Large intestine (tissue), 3 donors: ENCODE measurements around the gene ELMO1. TPM values are rescaled to one million over a fixed set of nuclear protein-coding genes. Genes with fewer than 3 reads are reported as not detected.

Experiments
- DNase-seq, 2 donors: peaks; one replicate each; pipeline versions ENCODE4 v3.0.0 to v3.0.0-alpha.2; 2013
- H3K27ac ChIP-seq: one replicate; pipeline ENCODE4 v1.5.1; 2013; ENCODE audit warnings: low read length
- H3K27me3 ChIP-seq: 2 replicates; pipeline ENCODE4 v1.6.1; 2013; ENCODE audit warnings: low read length; ENCODE audit not compliant: control insufficient read depth, insufficient read depth
- H3K36me3 ChIP-seq: 2 replicates; pipeline ENCODE4 v1.6.1; 2013; ENCODE audit warnings: low read length; ENCODE audit not compliant: control insufficient read depth, insufficient read depth
- H3K4me1 ChIP-seq: one replicate; pipeline ENCODE4 v1.6.1; 2013; ENCODE audit warnings: low read length; ENCODE audit not compliant: control insufficient read depth, insufficient read depth
- H3K4me3 ChIP-seq: one replicate; pipeline ENCODE4 v1.5.1; 2013; ENCODE audit warnings: low read length
- H3K9me3 ChIP-seq: one replicate; pipeline ENCODE4 v1.6.1; 2013; ENCODE audit warnings: mild to moderate bottlenecking, low read depth, low read length, moderate library complexity; ENCODE audit not compliant: control insufficient read depth
- WGBS: methylation state at CpG from one replicate; pipeline ENCODE4 v1.1.5; 2013; ENCODE audit warnings: low lambda C conversion rate; ENCODE audit not compliant: insufficient coverage; 5-methylcytosine and 5-hydroxymethylcytosine counted together
- polyA plus RNA-seq: library from polyadenylated mRNA; unstranded; fragments of 120-200 nt; gene quantifications from one replicate; pipeline ENCODE4 v1.2.1, GENCODE V29; 2013

Gene ELMO1
- polyA plus RNA-seq, 1 donor: 9.5 TPM

GRCh38 chr7:37255327-37255944 lies 193.2 kb downstream of the ELMO1 start:
- no peaks in the 10 kb centered on the region for H3K9me3 ChIP-seq
- H3K4me3 ChIP-seq: no peak overlapping the region
- no peak for DNase-seq
- H3K4me1 ChIP-seq: no peaks in the 10 kb centered on the region
- no peaks in the 10 kb centered on the region for H3K27me3 ChIP-seq
- H3K27ac ChIP-seq: no peak overlapping the region
- WGBS: no CpG with 5 or more reads among the region's 7 CpGs
- H3K36me3 ChIP-seq: no peaks in the 10 kb centered on the region

GRCh38 chr7:37251222-37251621 lies 197.4 kb downstream of the ELMO1 start:
- no peaks in the 10 kb centered on the region for H3K27me3 ChIP-seq
- no peaks in the 10 kb centered on the region for H3K36me3 ChIP-seq
- no peak for DNase-seq
- H3K9me3 ChIP-seq: no peaks in the 10 kb centered on the region
- no peak overlapping the region for H3K27ac ChIP-seq
- H3K4me1 ChIP-seq: no peaks in the 10 kb centered on the region
- H3K4me3 ChIP-seq: no peak overlapping the region

GRCh38 chr7:37249240-37249639 lies 199.4 kb downstream of the ELMO1 start:
- DNase-seq: no peak
- no CpG with 5 or more reads among the region's 1 CpG for WGBS
- H3K4me3 ChIP-seq: no peak overlapping the region

GRCh38 chr7:37248396-37248861 lies 200.2 kb downstream of the ELMO1 start:
- Histone ChIP-seq H3K27ac (no peak overlapping the region), H3K27me3 (no peaks in the 10 kb centered on the region), H3K9me3 (no peaks in the 10 kb centered on the region), H3K4me3 (no peak overlapping the region), H3K4me1 (no peaks in the 10 kb centered on the region), H3K36me3 (no peaks in the 10 kb centered on the region)
- peak; percentile 8 to 30 for DNase-seq
- WGBS: 0% methylated on average over 1 of the region's 3 CpGs

More at GRCh38 chr7:37249240-37249639, 199.4 kb downstream of the ELMO1 start:
- no peaks in the 10 kb centered on the region for H3K36me3 ChIP-seq
- H3K27ac ChIP-seq: no peak overlapping the region
- H3K27me3 ChIP-seq: no peaks in the 10 kb centered on the region
- H3K4me1 ChIP-seq: no peaks in the 10 kb centered on the region
- no peaks in the 10 kb centered on the region for H3K9me3 ChIP-seq

- WGBS: no CpG with 5 or more reads among the region's 2 CpGs
- no peaks in the 10 kb centered on the region for H3K4me1 ChIP-seq
- no peaks in the 10 kb centered on the region for H3K36me3 ChIP-seq
- no peaks in the 10 kb centered on the region for H3K9me3 ChIP-seq
- peak; percentile 15 to 20 for DNase-seq
- no peak overlapping the region for H3K4me3 ChIP-seq
- no peaks in the 10 kb centered on the region for H3K27me3 ChIP-seq
- no peak overlapping the region for H3K27ac ChIP-seq
These were observed 200.8 kb downstream of the ELMO1 start for GRCh38 chr7:37247861-37248260.

GRCh38 chr7:37245590-37245989 lies 203.1 kb downstream of the ELMO1 start:
- Histone ChIP-seq H3K4me1 (no peaks in the 10 kb centered on the region), H3K27me3 (no peaks in the 10 kb centered on the region), H3K9me3 (no peaks in the 10 kb centered on the region), H3K36me3 (no peaks in the 10 kb centered on the region), H3K27ac (no peak overlapping the region), H3K4me3 (no peak overlapping the region)
- WGBS: 100% methylated on average over 2 of the region's 5 CpGs
- DNase-seq: no peak

GRCh38 chr7:37236906-37237305 lies 211.8 kb downstream of the ELMO1 start:
- DNase-seq: no peak
- Histone ChIP-seq H3K27ac (no peak overlapping the region), H3K9me3 (no peaks in the 10 kb centered on the region), H3K27me3 (no peaks in the 10 kb centered on the region), H3K4me3 (no peak overlapping the region), H3K4me1 (no peaks in the 10 kb centered on the region), H3K36me3 (no peaks in the 10 kb centered on the region)
- no CpG with 5 or more reads among the region's 1 CpG for WGBS

- Histone ChIP-seq H3K4me3 (no peak overlapping the region), H3K4me1 (no peaks in the 10 kb centered on the region), H3K27me3 (no peaks in the 10 kb centered on the region), H3K27ac (no peak overlapping the region), H3K9me3 (no peaks in the 10 kb centered on the region), H3K36me3 (no peaks in the 10 kb centered on the region)
- DNase-seq: no peak
- no CpG with 5 or more reads among the region's 4 CpGs for WGBS
These were observed 212.9 kb downstream of the ELMO1 start for GRCh38 chr7:37235813-37236212.

- Histone ChIP-seq H3K9me3 (no peaks in the 10 kb centered on the region), H3K36me3 (no peaks in the 10 kb centered on the region), H3K27me3 (no peaks in the 10 kb centered on the region), H3K4me1 (no peaks in the 10 kb centered on the region), H3K27ac (no peak overlapping the region), H3K4me3 (no peak overlapping the region)
- no peak for DNase-seq
- 0% methylated on average over 1 of the region's 1 CpG for WGBS
These were observed 213.7 kb downstream of the ELMO1 start for GRCh38 chr7:37234928-37235327.

GRCh38 chr7:37234334-37234733 lies 214.3 kb downstream of the ELMO1 start:
- Histone ChIP-seq H3K4me1 (no peaks in the 10 kb centered on the region), H3K4me3 (no peak overlapping the region), H3K9me3 (no peaks in the 10 kb centered on the region), H3K36me3 (no peaks in the 10 kb centered on the region), H3K27me3 (no peaks in the 10 kb centered on the region), H3K27ac (no peak overlapping the region)
- no CpG with 5 or more reads among the region's 3 CpGs for WGBS
- no peak for DNase-seq

GRCh38 chr7:37231613-37232012 lies 217.1 kb downstream of the ELMO1 start:
- no peaks in the 10 kb centered on the region for H3K27me3 ChIP-seq
- H3K4me3 ChIP-seq: no peak overlapping the region
- H3K4me1 ChIP-seq: no peaks in the 10 kb centered on the region
- H3K9me3 ChIP-seq: no peaks in the 10 kb centered on the region
- WGBS: no CpG with 5 or more reads among the region's 6 CpGs
- no peak overlapping the region for H3K27ac ChIP-seq
- DNase-seq: no peak
- no peaks in the 10 kb centered on the region for H3K36me3 ChIP-seq
